HG03159 (cell line): ENCODE data around the gene NFX1.

Experiments
- ATAC-seq: cut with Tn5 transposase; IDR thresholded peaks from one replicate; pipeline ENCODE4 v1.9.1; 2021; ENCODE audit warnings: mild to moderate bottlenecking, moderate library complexity; ENCODE audit not compliant: unreplicated experiment

NFX1 gene

GRCh38 chr9:33415501-33416038, 125.3 kb downstream of the NFX1 start:
- ATAC-seq, result no peak

GRCh38 chr9:33416996-33417395, 126.7 kb downstream of the NFX1 start:
- ATAC-seq, result no peak

DNA sequence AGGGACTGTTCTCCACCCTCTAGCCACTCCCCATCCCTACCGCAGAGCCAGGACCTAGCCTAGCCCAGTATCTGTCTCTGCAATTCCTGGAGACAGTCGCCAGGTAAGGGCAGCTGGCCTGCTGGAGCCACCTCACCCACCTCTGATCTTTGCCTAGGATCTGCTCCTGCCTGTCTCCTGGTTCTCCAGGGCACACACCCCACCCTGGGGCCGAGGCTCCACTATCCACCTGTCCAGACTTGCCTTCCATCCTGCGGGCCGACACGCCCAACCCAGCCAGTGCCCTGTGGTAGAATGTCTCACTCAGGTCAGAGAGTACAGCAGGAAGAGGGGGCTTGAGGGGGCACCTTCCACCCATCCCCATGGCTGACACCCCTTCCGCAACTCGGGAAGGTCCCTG, 127.8 kb downstream of the NFX1 start:
- no peak for ATAC-seq

- ATAC-seq, result no peak
Observed at GRCh38 chr9:33419708-33420303, 129.5 kb downstream of the NFX1 start.
